Stimulated activated CD4-positive, alpha-beta T cell treated with anti-CD3 and anti-CD28 coated beads, Interleukin-4, amount 100 ng/mL, for 1 hour (primary cell): ENCODE measurements around the gene ARPC2.

Experiments used
- DNase-seq: peaks from one replicate; pipeline ENCODE4 v3.0.0-alpha.2; 2020

ARPC2 gene

GRCh38 chr2:218255446-218255845 is 38.5 kb downstream of the ARPC2 start:
- DNase-seq = no peak

- DNase-seq = no peak
Observed at GRCh38 chr2:218256612-218257350, 39.8 kb downstream of the ARPC2 start.

DNA sequence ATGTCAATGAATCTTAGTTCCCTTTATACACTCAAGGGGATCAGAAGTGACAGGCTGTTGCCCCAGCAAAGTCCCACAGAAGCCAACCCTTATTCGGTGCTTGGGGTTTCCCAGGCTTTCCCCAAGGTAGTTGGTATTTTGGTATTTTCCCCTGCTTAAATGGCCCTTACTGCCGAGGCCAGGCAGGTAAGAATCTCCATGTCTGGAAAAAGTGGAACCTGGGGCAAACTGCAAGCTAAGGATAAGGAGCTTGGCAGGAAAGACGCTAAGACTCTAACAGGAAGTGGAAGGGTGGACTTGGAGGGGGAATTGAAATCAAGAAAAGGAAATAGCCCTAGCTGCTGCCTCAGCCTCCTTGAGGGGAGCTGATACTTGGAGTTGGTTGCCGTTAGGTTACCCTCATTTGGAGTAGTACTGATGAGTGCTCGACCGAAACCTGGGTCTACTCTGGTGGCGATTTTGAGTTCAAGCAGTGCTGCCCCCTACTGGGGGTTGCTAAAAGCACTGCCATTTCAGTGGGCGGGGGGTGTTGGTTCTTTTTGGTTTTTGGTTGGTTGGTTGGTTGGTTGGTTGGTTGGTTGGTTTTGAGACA is 40.5 kb downstream of the ARPC2 start:
- peak; percentile 62 for DNase-seq

GRCh38 chr2:218259099-218259961 is 42.3 kb downstream of the ARPC2 start:
- DNase-seq = no peak

- no peak for DNase-seq
Observed at GRCh38 chr2:218260166-218260565, 43.2 kb downstream of the ARPC2 start.

DNA sequence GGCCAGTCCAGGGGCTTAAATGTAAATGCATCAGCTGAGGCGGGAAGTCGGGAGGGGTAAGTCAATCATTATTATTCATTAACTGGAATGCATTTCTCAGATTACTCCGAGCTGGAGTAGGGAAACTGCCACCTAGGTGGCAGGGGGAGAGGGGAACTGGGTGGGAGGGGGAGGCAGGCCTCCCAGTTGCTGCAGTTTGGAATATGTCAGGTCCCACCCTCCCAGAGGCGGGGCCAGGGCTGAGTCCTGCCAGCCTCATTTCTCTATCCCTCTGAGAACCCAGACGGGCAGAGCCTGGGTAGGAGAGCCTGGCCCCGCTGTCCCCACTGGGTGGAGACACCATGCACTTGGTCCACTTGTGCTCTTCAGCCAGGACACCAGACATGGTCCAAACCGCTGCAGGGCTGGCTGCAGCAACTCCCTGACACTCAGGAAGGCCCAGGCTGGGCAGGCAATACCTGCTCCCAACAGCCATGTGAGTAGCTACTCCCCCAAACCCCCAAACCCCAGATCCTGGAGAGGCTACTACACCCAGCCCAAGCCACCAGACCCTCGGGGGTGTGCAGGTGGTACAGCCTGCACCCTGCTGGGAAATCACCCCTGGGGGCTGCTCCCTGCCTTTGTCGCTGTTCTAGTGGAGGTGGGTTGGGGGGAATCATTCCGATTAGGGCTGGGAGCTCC is 43.9 kb downstream of the ARPC2 start, which contains the start of gene GPBAR1:
Gene GPBAR1, plus strand, starts transcription at position 274 of the 681 bp plus-strand sequence. CDS start 1,710 bp downstream, outside the sequence.
- DNase-seq = no peak

GRCh38 chr2:218261423-218262236 is 44.6 kb downstream of the ARPC2 start:
- DNase-seq = no peak

DNA sequence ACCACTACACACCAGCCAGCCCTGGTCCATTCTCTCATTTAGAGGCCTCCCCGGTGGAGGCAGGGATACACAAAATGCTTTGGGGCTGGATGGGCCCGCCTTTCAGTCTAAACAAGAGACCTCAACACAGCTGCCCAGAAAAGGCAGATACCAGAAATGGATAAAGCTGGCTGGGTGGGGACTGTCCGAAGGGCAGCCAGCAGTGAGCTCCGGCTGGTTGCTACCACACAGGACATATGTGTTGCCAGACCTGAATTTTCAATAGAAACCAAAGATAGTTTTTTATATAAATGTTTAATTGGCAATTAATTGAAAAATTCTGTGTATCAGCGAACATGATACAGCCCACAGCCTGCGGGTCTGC is 45.2 kb downstream of the ARPC2 start:
- no peak for DNase-seq

GRCh38 chr2:218262631-218263586 is 45.9 kb downstream of the ARPC2 start:
- DNase-seq = no peak

- no peak for DNase-seq
Observed at GRCh38 chr2:218263817-218264641, 47.0 kb downstream of the ARPC2 start.

DNA sequence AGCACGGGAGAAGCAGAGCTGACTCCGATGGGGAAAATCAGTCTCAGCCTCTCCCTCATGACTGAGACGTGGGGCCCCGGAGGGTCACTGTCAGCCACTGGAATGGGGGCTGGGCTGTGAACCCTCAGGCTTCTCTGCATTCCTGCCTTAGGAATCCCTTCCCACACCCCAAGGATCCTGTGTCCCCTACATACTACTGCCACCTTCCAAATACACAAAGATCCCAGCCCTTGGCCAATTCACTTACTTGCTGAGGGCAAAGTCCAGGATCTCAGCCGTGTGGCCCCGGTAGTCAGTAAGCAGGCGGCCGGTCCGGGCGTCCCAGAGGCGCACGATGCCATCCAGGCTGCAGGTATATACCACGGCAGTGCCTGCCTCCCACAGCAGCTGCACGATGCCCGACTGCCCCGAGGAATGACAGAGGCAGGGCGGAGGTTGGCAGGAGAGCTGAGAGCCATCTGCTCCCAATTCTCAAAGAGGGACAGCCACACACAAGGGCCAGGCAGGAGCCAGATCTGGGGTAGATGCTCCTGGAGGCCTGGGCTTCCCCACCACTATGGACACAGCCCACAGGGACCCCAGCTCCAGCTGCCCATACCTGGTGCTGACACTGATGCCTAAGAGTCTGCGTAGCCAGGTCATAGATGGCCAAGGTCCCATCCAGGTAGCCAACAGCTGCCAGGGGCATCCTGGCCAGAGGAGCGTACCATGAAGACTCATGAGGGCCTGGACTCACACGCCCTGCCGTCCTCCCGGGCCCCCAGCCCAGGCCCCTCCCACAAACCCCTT is 48.0 kb downstream of the ARPC2 start:
- no peak for DNase-seq

GRCh38 chr2:218265626-218266025 is 48.6 kb downstream of the ARPC2 start:
- DNase-seq = no peak

DNA sequence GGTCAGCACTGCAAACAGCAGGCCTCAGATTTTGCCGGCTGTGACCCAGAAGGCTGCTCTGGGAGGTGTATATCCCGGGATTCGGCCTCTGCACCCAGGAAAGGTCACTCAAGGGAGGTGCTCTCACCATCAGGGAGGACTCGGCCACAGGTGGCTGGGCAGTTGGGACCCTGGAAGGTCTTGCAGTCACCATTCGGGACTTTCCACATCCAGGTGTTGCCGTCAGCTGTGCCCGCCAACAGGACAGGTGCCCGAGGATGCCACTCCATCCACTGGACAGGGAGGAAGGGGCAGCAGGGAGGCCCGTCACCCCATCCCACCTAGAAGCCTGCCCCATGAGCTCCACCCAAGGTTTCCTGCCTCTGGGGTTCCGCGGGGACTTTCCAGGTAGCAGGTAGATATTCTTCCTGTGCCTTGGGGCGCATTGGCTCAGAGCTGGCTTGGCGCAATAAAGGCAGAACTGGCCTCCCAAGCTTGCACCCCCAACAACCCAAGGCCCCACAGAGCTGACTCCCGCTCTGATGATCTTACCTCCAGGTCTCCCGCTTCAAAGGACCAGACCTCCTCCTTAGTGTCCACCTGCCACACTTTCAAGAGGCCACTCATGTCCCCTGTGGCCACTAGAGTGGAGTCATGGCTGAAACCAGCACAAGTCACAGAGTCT is 49.5 kb downstream of the ARPC2 start:
- DNase-seq = no peak

- no peak for DNase-seq
Observed at GRCh38 chr2:218267259-218267658, 50.3 kb downstream of the ARPC2 start.

DNA sequence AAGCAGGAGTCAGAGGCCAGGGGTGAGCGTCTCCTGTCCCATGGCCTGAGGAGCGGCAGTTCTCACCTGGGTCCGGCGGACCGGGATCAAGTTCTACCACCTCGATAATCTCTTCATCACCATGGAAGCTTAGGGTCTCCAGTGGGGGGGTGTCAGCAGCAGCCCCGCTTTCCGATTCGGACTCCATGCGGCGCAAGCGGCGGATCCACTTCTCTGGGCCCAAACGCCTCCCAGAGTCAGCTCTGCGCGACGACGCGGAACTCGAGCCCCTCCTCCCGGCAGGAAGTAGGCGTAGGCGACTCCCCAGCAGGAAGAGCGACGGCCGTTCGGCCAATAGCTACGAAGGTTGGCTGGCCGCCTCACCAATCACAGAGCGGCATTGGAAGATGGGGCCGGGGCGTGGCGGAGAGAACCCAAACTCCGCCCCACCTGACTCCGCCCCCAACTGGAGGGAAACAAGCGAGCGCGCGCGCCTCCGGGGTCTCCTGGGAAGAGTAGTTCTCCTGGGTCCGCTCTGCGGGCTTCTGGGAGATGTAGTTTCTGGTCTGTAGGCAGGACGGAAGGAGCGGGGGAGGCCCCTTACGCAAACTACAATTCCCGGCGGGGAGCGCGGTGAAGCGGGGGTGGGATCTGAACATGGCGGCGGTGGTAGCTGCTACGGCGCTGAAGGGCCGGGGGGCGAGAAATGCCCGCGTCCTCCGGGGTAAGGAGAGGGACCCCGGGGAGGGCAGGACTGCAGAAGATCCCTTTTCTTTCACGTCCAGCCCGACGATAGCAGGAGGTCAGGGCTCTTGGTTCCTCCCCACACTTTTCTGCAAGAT is 53.1 kb downstream of the ARPC2 start, which contains the start of the genes AAMP and PNKD:
Gene AAMP, minus strand, starts transcription at position 238 of the 821 bp plus-strand sequence. Its CDS starts 51 bp downstream, at position 187.
Gene PNKD, plus strand, starts transcription at position 620 of the 821 bp plus-strand sequence. Its CDS starts 17 bp downstream, at position 637.
- DNase-seq = peak; percentile 100

DNA sequence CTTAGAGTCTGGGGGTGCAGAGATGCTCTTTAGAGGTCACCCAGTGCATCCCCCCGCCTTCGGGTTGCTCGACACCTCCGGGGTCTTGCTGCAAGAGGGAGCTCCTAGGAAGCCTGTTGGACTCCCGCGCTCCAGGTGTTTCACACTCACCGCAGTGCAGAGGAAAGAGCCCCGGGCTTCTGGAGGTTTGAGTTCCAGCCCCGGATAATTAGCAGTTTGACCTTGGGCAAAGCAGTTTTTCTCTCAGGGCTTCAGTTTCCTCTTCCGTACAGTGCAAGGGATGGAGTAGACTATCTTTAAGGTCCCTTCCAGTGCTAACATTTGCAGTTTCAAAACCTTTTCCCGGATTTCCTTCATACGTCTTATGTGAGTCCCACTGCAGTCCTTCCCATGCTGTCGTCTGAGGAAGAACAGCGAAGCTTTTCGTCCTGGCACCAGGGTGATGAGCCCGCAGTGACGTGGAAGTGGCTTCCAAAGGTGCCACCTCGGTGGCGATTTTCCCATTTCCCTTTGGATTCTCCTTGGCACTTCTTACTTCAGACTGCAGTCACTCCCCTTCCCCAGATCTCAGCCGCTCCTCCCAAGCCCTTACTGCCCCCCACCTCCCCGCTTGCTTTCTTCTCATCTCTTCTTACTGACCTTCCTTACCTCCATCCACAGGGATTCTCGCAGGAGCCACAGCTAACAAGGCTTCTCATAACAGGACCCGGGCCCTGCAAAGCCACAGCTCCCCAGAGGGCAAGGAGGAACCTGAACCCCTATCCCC is 53.9 kb downstream of the ARPC2 start:
- no peak for DNase-seq

DNA sequence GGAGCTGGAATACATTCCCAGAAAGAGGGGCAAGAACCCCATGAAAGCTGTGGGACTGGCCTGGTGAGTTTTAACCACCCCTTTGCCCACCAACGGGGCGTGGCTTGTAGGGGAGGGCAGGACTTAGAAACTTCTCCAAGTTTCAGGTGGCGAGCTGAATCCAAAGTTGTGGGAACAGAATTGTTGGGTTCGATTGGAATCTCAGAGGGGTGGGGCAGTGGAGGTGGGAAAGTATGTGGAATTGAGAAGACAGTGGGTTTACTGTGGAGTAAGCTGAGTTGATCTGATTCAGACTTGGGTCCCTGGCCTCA is 54.5 kb downstream of the ARPC2 start:
- no peak for DNase-seq
